Breast epithelium (tissue), 3 donors: Measurements from ENCODE around the gene RND3.

Source experiments
- CTCF ChIP-seq, 3 donors: fragments of 450-650 bp; IDR thresholded peaks; one replicate each; pipeline ENCODE4 v1.5.1; 2016 to 2017; ENCODE audit warnings: antibody characterized with exemption in 3 of 3, mild to moderate bottlenecking in 3 of 3, moderate library complexity in 3 of 3
- POLR2A ChIP-seq: fragments of 450-650 bp; IDR thresholded peaks from one replicate; pipeline ENCODE4 v1.6.1; 2016; ENCODE audit warnings: antibody characterized with exemption, mild to moderate bottlenecking, moderate library complexity

GRCh38 chr2:150526827-150527226 lies 39.4 kb upstream of the RND3 start:
- TF ChIP-seq CTCF (IDR thresholded peaks at IDR 0.05): no peak
- TF ChIP-seq POLR2A: no peak
